Measurements from ENCODE around the gene PRPF6. TPM values are rescaled to one million over a fixed set of nuclear protein-coding genes. Genes with fewer than 3 reads are reported as not detected.

Gene PRPF6
- total RNA-seq, 1 experiment from 2014 or later: 103 TPM

DNA sequence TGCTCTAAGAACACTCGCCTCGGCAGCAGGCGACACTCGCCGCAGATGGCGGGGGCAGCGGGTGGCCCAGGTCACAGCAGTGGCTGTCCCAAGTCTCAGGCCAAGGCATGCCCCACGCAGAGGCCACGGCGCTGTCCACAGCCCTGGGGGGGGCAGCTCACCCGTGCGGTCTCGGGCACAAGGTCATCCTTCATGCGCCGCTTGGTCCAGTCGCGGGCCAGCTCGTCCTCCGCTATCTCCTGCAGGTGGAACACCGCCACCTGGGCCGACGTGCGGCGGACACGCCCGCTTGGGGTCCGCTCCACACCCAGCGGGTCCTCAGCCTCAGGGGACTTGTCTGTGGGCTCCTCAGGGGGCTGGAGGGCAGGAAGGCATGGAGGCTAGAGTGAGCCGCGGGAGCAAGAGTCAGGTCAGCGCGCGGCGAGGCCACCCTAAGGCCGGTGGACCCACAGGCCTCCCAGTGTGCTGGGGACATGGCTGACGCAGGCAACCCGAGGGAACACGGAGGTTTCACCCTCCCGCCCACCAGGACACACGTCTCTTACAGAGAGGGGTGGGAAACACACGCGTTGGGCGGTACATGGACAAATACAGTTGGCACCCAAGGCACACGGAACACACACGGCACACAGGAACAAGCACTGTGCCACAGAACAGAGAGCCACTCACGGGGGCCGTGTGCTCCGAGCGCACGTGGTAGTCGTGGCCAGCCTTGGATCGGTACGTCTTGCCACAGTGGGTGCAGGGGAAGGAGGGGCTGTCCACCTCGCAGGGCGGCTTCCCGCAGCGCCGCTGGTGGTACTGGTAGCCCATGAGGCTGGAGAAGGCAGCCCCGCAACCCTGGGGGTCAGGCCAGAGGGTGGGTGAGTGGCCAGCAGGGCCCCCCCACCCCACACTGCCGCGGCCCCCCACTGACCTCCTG lies 18.2 kb upstream of the PRPF6 start:
- intact Hi-C loops (cut with micrococcal nuclease; ENCODE audit: unreplicated experiment): no loop called here
- Histone ChIP-seq H3K9me2 (ENCODE audit: insufficient read depth) (no peaks in the 10 kb centered on the region), H3K27me3 (ENCODE audit: insufficient read depth, low read depth) (no peaks in the 10 kb centered on the region), H3K4me1 (replicated peaks; ENCODE audit: insufficient read depth) (peaks cover 8% of the 10 kb centered on the region; the same call in 1 of the 2 replicates), H3K36me3 (ENCODE audit: low read depth) (peaks cover 11% of the 10 kb centered on the region; the same call in 1 of the 2 replicates), H3K4me2 (no peak overlapping the region), H4K20me1 (ENCODE audit: insufficient read depth) (no peaks in the 10 kb centered on the region), H3K4me3 (no peak overlapping the region), H3K27ac (no peak overlapping the region), H3K79me2 (ENCODE audit: low read depth) (peaks cover 4% of the 10 kb centered on the region), H3K9me3 (ENCODE audit: insufficient read depth, low read depth) (no peaks in the 10 kb centered on the region), H3F3A (ENCODE audit: insufficient read depth, low read depth) (peaks cover 14% of the 10 kb centered on the region; the same call in 1 of the 2 replicates), H2AFZ (no peak overlapping the region)
- DNase-seq: no peak
- TF ChIP-seq EZH2 (IDR thresholded peaks at IDR 0.05; ENCODE audit: low read depth): no peak
- TF ChIP-seq, protein P1, sequence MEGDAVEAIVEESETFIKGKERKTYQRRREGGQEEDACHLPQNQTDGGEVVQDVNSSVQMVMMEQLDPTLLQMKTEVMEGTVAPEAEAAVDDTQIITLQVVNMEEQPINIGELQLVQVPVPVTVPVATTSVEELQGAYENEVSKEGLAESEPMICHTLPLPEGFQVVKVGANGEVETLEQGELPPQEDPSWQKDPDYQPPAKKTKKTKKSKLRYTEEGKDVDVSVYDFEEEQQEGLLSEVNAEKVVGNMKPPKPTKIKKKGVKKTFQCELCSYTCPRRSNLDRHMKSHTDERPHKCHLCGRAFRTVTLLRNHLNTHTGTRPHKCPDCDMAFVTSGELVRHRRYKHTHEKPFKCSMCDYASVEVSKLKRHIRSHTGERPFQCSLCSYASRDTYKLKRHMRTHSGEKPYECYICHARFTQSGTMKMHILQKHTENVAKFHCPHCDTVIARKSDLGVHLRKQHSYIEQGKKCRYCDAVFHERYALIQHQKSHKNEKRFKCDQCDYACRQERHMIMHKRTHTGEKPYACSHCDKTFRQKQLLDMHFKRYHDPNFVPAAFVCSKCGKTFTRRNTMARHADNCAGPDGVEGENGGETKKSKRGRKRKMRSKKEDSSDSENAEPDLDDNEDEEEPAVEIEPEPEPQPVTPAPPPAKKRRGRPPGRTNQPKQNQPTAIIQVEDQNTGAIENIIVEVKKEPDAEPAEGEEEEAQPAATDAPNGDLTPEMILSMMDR (conservative IDR thresholded peaks at IDR 0.05): no peak
- no TSS peak for BruUV-seq (replicated peaks)
- CTCF ChIA-PET: no interaction called here
- POLR2A ChIA-PET (ENCODE audit: unreplicated experiment): no interaction called here

DNA sequence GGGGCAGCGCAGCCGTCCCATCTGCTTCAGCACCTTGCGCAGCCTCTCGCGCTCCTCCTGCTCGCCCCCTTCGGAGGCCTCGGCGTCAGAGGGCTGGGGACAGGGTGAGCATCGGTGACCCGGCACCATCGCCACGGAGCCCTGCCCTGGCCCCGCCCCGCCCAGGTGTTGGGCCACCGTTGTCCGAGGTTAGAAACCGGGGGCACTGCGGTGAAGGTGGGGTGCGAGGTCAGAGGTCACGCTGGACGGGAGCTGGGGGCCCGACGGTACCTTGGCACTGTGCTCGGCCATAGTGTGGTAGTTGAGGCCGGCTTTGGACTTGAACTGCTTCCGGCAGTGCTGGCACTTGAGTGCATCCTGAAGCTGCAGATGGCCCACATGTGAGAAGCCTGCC lies 17.6 kb upstream of the PRPF6 start:
- peaks cover 4% of the 10 kb centered on the region; the same call in 1 of the 2 replicates for H3K4me1 ChIP-seq (replicated peaks; ENCODE audit: insufficient read depth)
- no peaks in the 10 kb centered on the region for H3K27me3 ChIP-seq (ENCODE audit: insufficient read depth, low read depth)
- peaks cover 8% of the 10 kb centered on the region; the same call in 1 of the 2 replicates for H3F3A ChIP-seq (ENCODE audit: insufficient read depth, low read depth)
- no peaks in the 10 kb centered on the region for H3K9me2 ChIP-seq (ENCODE audit: insufficient read depth)
- H3K4me3 ChIP-seq: no peak overlapping the region
- peaks cover 10% of the 10 kb centered on the region for H3K79me2 ChIP-seq (ENCODE audit: low read depth)
- DNase-seq: no peak
- no peak for TF ChIP-seq EZH2 (IDR thresholded peaks at IDR 0.05; ENCODE audit: low read depth)
- TF ChIP-seq, protein P1 (conservative IDR thresholded peaks at IDR 0.05): no peak
- no TSS peak for BruUV-seq (replicated peaks)
- ChIA-PET CTCF (no interaction called here), POLR2A (ENCODE audit: unreplicated experiment) (no interaction called here)
- H3K4me2 ChIP-seq: no peak overlapping the region
- no peaks in the 10 kb centered on the region for H4K20me1 ChIP-seq (ENCODE audit: insufficient read depth)
- intact Hi-C loops (cut with micrococcal nuclease; ENCODE audit: unreplicated experiment): no loop called here
- peaks cover 11% of the 10 kb centered on the region; the same call in 1 of the 2 replicates for H3K36me3 ChIP-seq (ENCODE audit: low read depth)
- no peak overlapping the region for H2AFZ ChIP-seq
- no peak overlapping the region for H3K27ac ChIP-seq
- no peaks in the 10 kb centered on the region for H3K9me3 ChIP-seq (ENCODE audit: insufficient read depth, low read depth)

DNA sequence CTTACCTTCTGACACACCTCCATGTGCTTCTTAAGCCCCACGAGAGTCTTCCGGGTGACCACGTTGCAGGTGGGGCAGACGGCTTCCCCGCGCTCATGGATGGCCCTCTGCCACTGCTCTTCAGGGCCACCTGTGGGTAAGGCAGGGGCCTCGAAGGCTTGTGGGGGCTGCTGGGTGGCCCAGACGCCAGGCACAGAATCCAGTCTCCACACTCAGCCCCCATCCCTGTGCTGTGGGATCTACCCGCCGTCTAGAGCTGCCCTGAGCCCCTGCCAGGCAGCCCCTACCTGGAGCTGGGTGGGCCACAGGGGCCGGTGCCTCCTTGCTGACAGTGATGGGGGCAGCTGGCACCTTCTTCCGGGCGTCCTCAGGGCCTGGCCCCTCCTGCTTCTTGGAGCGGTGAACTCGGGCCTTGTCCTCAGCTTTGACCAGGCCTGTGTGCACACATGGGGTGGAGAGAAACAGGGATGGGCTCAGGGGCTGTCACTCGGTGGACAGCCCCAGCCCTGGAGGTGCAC lies 17.1 kb upstream of the PRPF6 start:
- intact Hi-C loops (cut with micrococcal nuclease; ENCODE audit: unreplicated experiment): no loop called here
- no TSS peak for BruUV-seq (replicated peaks)
- CTCF ChIA-PET: interaction anchor here (0.6 kb wide), 1 partner anchor 10 kb away, joined by 3 read pairs; no protein-coding TSS in a partner anchor

More for the DNA sequence above, 17.1 kb upstream of the PRPF6 start:
- no peak overlapping the region for H3K27ac ChIP-seq
- H3K79me2 ChIP-seq (ENCODE audit: low read depth): peaks cover 15% of the 10 kb centered on the region
- TF ChIP-seq, protein P1 (conservative IDR thresholded peaks at IDR 0.05): no peak
- TF ChIP-seq EZH2 (IDR thresholded peaks at IDR 0.05; ENCODE audit: low read depth): no peak
- H3K9me2 ChIP-seq (ENCODE audit: insufficient read depth): no peaks in the 10 kb centered on the region
- peaks cover 4% of the 10 kb centered on the region; the same call in 1 of the 2 replicates for H4K20me1 ChIP-seq (ENCODE audit: insufficient read depth)
- POLR2A ChIA-PET (ENCODE audit: unreplicated experiment): no interaction called here
- peaks cover 4% of the 10 kb centered on the region; the same call in 1 of the 2 replicates for H3F3A ChIP-seq (ENCODE audit: insufficient read depth, low read depth)
- no peak overlapping the region for H3K4me2 ChIP-seq
- peaks cover 7% of the 10 kb centered on the region; the same call in 1 of the 2 replicates for H3K4me1 ChIP-seq (replicated peaks; ENCODE audit: insufficient read depth)
- H3K4me3 ChIP-seq: no peak overlapping the region
- H3K9me3 ChIP-seq (ENCODE audit: insufficient read depth, low read depth): no peaks in the 10 kb centered on the region
- H2AFZ ChIP-seq: no peak overlapping the region
- peaks cover 11% of the 10 kb centered on the region; the same call in 1 of the 2 replicates for H3K36me3 ChIP-seq (ENCODE audit: low read depth)
- no peak for DNase-seq
- no peaks in the 10 kb centered on the region for H3K27me3 ChIP-seq (ENCODE audit: insufficient read depth, low read depth)

Measured in PC-9 (cell line).